HepG2 (cell line): Measurements from ENCODE around the gene TPX2. TPM values are rescaled to one million over a fixed set of nuclear protein-coding genes. Genes with fewer than 3 reads are reported as not detected.
A peak's percentile ranks its signal among the peaks of the same experiment; 100 is the strongest.

ENCODE experiments used
- EHMT2 ChIP-seq: fragments of 200-600 bp; sonication (generic); IDR thresholded peaks from 2 replicates; pipeline ENCODE4 v1.7.0; 2017; ENCODE audit warnings: antibody characterized with exemption, low read depth, low read length, borderline replicate concordance
- ISL2 ChIP-seq: sonication (generic); formaldehyde crosslinking; IDR thresholded peaks from 2 replicates; pipeline ENCODE4 v1.5.0; 2020; ENCODE audit warnings: missing genetic modification reagents
- KLF6 ChIP-seq: IDR thresholded peaks from 2 replicates; pipeline ENCODE4 v1.8.0; 2016; ENCODE audit warnings: missing biosample characterization, missing genetic modification reagents
- KMT2B ChIP-seq: IDR thresholded peaks from 2 replicates; pipeline ENCODE4 v1.6.1; 2016; ENCODE audit warnings: missing genetic modification reagents, missing compliant biosample characterization
- NCOA5 ChIP-seq: sonication (generic); formaldehyde crosslinking; IDR thresholded peaks from 2 replicates; pipeline ENCODE4 v1.4.0; 2020; ENCODE audit warnings: missing genetic modification reagents
- PAXIP1 ChIP-seq: sonication (generic); formaldehyde crosslinking; conservative IDR thresholded peaks from 2 replicates; pipeline ENCODE4 v1.4.0; 2020; ENCODE audit warnings: mild to moderate bottlenecking, missing genetic modification reagents, moderate library complexity
- ZBTB49 ChIP-seq: sonication (generic); formaldehyde crosslinking; IDR thresholded peaks from 2 replicates; pipeline ENCODE4 v1.4.0; 2020; ENCODE audit warnings: missing genetic modification reagents, borderline replicate concordance
- ZBTB7A ChIP-seq: sonication (generic); formaldehyde crosslinking; IDR thresholded peaks from 2 replicates; pipeline ENCODE4 v1.8.0; 2022; ENCODE audit warnings: mild to moderate bottlenecking, missing genetic modification reagents
- ZFP37 ChIP-seq: sonication (generic); formaldehyde crosslinking; IDR thresholded peaks from 2 replicates; pipeline ENCODE4 v1.4.0; 2020; ENCODE audit warnings: missing genetic modification reagents, borderline replicate concordance
- ZNF280D ChIP-seq: sonication (generic); formaldehyde crosslinking; IDR thresholded peaks from 2 replicates; pipeline ENCODE4 v1.5.1; 2020; ENCODE audit warnings: mild to moderate bottlenecking, missing genetic modification reagents
- ZNF329 ChIP-seq: sonication (generic); formaldehyde crosslinking; IDR thresholded peaks from 2 replicates; pipeline ENCODE4 v1.9.0; 2021; ENCODE audit warnings: low read depth, mild to moderate bottlenecking, missing genetic modification reagents
- ZNF446 ChIP-seq: sonication (generic); formaldehyde crosslinking; IDR thresholded peaks from 2 replicates; pipeline ENCODE4 v1.5.0; 2020; ENCODE audit warnings: mild to moderate bottlenecking, missing genetic modification reagents
- ZSCAN31 ChIP-seq: sonication (generic); formaldehyde crosslinking; IDR thresholded peaks from 2 replicates; pipeline ENCODE4 v1.5.0; 2020; ENCODE audit warnings: low read depth, mild to moderate bottlenecking, missing genetic modification reagents
- polyA plus RNA-seq, 8 experiments: library from polyadenylated mRNA; depleted of rRNA in 3 of 8; stranded (reverse) in 7 of 8; unstranded in 1 of 8; fragments of >200 nt; fragmentation: Illumina TruSeq in 4 of 8; extraction: Trizol in 4 of 8; gene quantifications; 2 replicates each; pipeline versions ENCODE4 v1.2.1 to v1.2.3, GENCODE V29; 2011 to 2016; ENCODE audit warnings: low read depth in 4 of 8, missing spikeins in 1 of 8, mixed read lengths in 1 of 8; ENCODE audit not compliant: insufficient read depth in 1 of 8
- total RNA-seq, 5 experiments: library from RNA; depleted of rRNA; stranded (reverse); fragments of >200 nt; fragmentation: Illumina TruSeq; extraction: Trizol; gene quantifications; 2 replicates each; pipeline ENCODE4 v1.2.3, GENCODE V29; 2016; ENCODE audit warnings: low read depth in 1 of 5
- TF ChIP-seq, protein P1 (sequence below): sonication (generic); formaldehyde crosslinking; IDR thresholded peaks from 2 replicates; pipeline ENCODE4 v1.8.1; 2022; ENCODE audit warnings: low read depth, mild to moderate bottlenecking, missing genetic modification reagents
- TF ChIP-seq, protein P2 (sequence below): sonication (generic); formaldehyde crosslinking; IDR thresholded peaks from 2 replicates; pipeline ENCODE4 v1.4.0; 2020; ENCODE audit warnings: missing genetic modification reagents, borderline replicate concordance

TPX2 gene
- total and polyA plus RNA-seq, 2 of the 13 experiments (the other 11 are each of a cell fraction or from before 2014, with no cell fraction given): 34.3 to 124 TPM

GRCh38 chr20:31718952-31719643, 20.0 kb upstream of the TPX2 start (continued):
- TF ChIP-seq, protein P1, sequence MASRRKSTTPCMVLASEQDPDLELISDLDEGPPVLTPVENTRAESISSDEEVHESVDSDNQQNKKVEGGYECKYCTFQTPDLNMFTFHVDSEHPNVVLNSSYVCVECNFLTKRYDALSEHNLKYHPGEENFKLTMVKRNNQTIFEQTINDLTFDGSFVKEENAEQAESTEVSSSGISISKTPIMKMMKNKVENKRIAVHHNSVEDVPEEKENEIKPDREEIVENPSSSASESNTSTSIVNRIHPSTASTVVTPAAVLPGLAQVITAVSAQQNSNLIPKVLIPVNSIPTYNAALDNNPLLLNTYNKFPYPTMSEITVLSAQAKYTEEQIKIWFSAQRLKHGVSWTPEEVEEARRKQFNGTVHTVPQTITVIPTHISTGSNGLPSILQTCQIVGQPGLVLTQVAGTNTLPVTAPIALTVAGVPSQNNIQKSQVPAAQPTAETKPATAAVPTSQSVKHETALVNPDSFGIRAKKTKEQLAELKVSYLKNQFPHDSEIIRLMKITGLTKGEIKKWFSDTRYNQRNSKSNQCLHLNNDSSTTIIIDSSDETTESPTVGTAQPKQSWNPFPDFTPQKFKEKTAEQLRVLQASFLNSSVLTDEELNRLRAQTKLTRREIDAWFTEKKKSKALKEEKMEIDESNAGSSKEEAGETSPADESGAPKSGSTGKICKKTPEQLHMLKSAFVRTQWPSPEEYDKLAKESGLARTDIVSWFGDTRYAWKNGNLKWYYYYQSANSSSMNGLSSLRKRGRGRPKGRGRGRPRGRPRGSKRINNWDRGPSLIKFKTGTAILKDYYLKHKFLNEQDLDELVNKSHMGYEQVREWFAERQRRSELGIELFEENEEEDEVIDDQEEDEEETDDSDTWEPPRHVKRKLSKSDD (CRISPR knock-in tag): no peak
- TF ChIP-seq ZNF446 (CRISPR knock-in tag) (no peak), ZNF329 (CRISPR knock-in tag) (no peak), ZSCAN31 (0 out of 2 replicates have a peak, but pooled peaks have one; percentile 34), ZBTB7A (CRISPR knock-in tag) (0 out of 2 replicates have a peak, but pooled peaks have one; percentile 45), ISL2 (CRISPR knock-in tag) (no peak), NCOA5 (CRISPR knock-in tag) (0 out of 2 replicates have a peak, but pooled peaks have one; percentile 39), ZNF280D (CRISPR knock-in tag) (no peak), KMT2B (CRISPR knock-in tag) (no peak), ZBTB49 (CRISPR knock-in tag) (no peak; the same call in 1 of the 2 replicates), ZFP37 (CRISPR knock-in tag) (no peak), PAXIP1 (CRISPR knock-in tag) (no peak), KLF6 (CRISPR knock-in tag) (no peak), EHMT2 (no peak)
- TF ChIP-seq, protein P2, sequence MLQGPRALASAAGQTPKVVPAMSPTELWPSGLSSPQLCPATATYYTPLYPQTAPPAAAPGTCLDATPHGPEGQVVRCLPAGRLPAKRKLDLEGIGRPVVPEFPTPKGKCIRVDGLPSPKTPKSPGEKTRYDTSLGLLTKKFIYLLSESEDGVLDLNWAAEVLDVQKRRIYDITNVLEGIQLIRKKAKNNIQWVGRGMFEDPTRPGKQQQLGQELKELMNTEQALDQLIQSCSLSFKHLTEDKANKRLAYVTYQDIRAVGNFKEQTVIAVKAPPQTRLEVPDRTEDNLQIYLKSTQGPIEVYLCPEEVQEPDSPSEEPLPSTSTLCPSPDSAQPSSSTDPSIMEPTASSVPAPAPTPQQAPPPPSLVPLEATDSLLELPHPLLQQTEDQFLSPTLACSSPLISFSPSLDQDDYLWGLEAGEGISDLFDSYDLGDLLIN (CRISPR knock-in tag): no peak
